PC-3 (cell line): Measurements from ENCODE around the gene DNAJA1. TPM values are rescaled to one million over a fixed set of nuclear protein-coding genes. Genes with fewer than 3 reads are reported as not detected.
"Not testable (repeated sequence)": the region's sequence is repeated elsewhere in the genome, so short reads cannot be mapped to it uniquely, and the experiment has no call there.

Source experiments
- ATAC-seq: fragments of 200-7000 bp; cut with Tn5 transposase; 2 replicates; pipeline ENCODE4 v1.9.1; 2020; ENCODE audit warnings: mild to moderate bottlenecking, moderate library complexity
- BruUV-seq: library from RNA; stranded (reverse); fragments of 400-500 nt; replicated peaks from 2 replicates; lab custom pipeline; 2021; lab: Mats Ljungman, UMichigan
- CTCF ChIA-PET: fragments of 300-600 bp; sonication (Branson Sonifier 250); formaldehyde crosslinking; loops from one replicate; lab custom pipeline; 2022; ENCODE audit warnings: antibody characterized with exemption; lab: Charles Lee
- POLR2A ChIA-PET: fragments of 300-600 bp; sonication (Branson Sonifier 250); formaldehyde crosslinking; loops from one replicate; lab custom pipeline; 2022; ENCODE audit warnings: antibody characterized with exemption; ENCODE audit not compliant: unreplicated experiment; lab: Charles Lee
- DNase-seq: peaks from one replicate; pipeline ENCODE4 v3.0.0-alpha.2; 2015
- H2AFZ ChIP-seq: fragments of 300-600 bp; sonication (generic); 2 replicates; pipeline ENCODE4 v1.6.0; 2016; ENCODE audit warnings: antibody characterized with exemption, low read length
- H3F3A ChIP-seq: fragments of 300-600 bp; sonication (generic); one replicate; pipeline ENCODE4 v1.6.0; 2017; ENCODE audit warnings: antibody characterized with exemption, low read length, control low read depth, mild to moderate bottlenecking; ENCODE audit not compliant: unreplicated experiment
- H3K27ac ChIP-seq: fragments of 300-600 bp; sonication (generic); 2 replicates; pipeline ENCODE4 v1.5.1; 2016; ENCODE audit warnings: mild to moderate bottlenecking, low read length
- H3K27me3 ChIP-seq: fragments of 300-600 bp; sonication (generic); 2 replicates; pipeline ENCODE4 v1.6.1; 2016; ENCODE audit warnings: low read length, mixed read lengths
- H3K36me3 ChIP-seq: fragments of 300-600 bp; sonication (generic); 2 replicates; pipeline ENCODE4 v1.6.1; 2016; ENCODE audit warnings: low read depth, mixed run types, low read length, mixed read lengths
- H3K4me1 ChIP-seq: fragments of 300-600 bp; sonication (generic); 2 replicates; pipeline ENCODE4 v1.5.1; 2016; ENCODE audit warnings: low read length; ENCODE audit not compliant: insufficient read depth
- H3K4me2 ChIP-seq: fragments of 300-600 bp; sonication (generic); 2 replicates; pipeline ENCODE4 v1.6.0; 2016; ENCODE audit warnings: low read length
- H3K4me3 ChIP-seq: fragments of 300-600 bp; sonication (generic); 2 replicates; pipeline ENCODE4 v1.5.1; 2016; ENCODE audit warnings: mild to moderate bottlenecking, low read length, mixed read lengths
- H3K79me2 ChIP-seq: fragments of 300-600 bp; sonication (generic); 2 replicates; pipeline ENCODE4 v1.6.1; 2017; ENCODE audit warnings: low read length, mixed read lengths
- H3K9ac ChIP-seq: fragments of 300-600 bp; sonication (generic); 2 replicates; pipeline ENCODE4 v1.6.0; 2016; ENCODE audit warnings: mild to moderate bottlenecking, low read length
- H3K9me2 ChIP-seq: fragments of 300-600 bp; sonication (generic); replicated peaks from 2 replicates; pipeline ENCODE4 v1.6.1; 2016; ENCODE audit warnings: mixed run types, low read length, mixed read lengths
- H3K9me3 ChIP-seq: fragments of 300-600 bp; sonication (generic); 2 replicates; pipeline ENCODE4 v1.6.1; 2016; ENCODE audit warnings: low read length, mixed read lengths
- H4K20me1 ChIP-seq: fragments of 300-600 bp; sonication (generic); 2 replicates; pipeline ENCODE4 v1.6.1; 2016; ENCODE audit warnings: low read length, mixed read lengths
- EZH2 ChIP-seq: fragments of 300-600 bp; sonication (generic); IDR thresholded peaks from one replicate; pipeline ENCODE4 v1.6.1; 2017; ENCODE audit warnings: antibody characterized with exemption, mild to moderate bottlenecking, low read length; ENCODE audit not compliant: unreplicated experiment
- EZH2phosphoT487 ChIP-seq: fragments of 300-600 bp; sonication (generic); IDR thresholded peaks from 2 replicates; pipeline ENCODE4 v1.6.1; 2018; ENCODE audit warnings: mild to moderate bottlenecking, antibody characterized with exemption, low read length, borderline replicate concordance
- intact Hi-C: fragments of 100-400 bp; cut with micrococcal nuclease; formaldehyde crosslinking; loops from 2 replicates; pipeline ENCODE4 v1.9.0; 2023
- total RNA-seq: library from RNA; depleted of rRNA; stranded (reverse); fragments of >200 nt; gene quantifications from 2 replicates; pipeline ENCODE4 v1.2.3, GENCODE V29; 2014; rRNA removed
- TF ChIP-seq, protein P1 (sequence below): fragments of 300-600 bp; sonication (generic); conservative IDR thresholded peaks from 2 replicates; pipeline ENCODE4 v1.5.1; 2017; ENCODE audit warnings: antibody characterized with exemption, low read depth, mild to moderate bottlenecking, low read length

Gene DNAJA1
- total RNA-seq, 1 experiment from 2014 or later, result 109 TPM

DNA sequence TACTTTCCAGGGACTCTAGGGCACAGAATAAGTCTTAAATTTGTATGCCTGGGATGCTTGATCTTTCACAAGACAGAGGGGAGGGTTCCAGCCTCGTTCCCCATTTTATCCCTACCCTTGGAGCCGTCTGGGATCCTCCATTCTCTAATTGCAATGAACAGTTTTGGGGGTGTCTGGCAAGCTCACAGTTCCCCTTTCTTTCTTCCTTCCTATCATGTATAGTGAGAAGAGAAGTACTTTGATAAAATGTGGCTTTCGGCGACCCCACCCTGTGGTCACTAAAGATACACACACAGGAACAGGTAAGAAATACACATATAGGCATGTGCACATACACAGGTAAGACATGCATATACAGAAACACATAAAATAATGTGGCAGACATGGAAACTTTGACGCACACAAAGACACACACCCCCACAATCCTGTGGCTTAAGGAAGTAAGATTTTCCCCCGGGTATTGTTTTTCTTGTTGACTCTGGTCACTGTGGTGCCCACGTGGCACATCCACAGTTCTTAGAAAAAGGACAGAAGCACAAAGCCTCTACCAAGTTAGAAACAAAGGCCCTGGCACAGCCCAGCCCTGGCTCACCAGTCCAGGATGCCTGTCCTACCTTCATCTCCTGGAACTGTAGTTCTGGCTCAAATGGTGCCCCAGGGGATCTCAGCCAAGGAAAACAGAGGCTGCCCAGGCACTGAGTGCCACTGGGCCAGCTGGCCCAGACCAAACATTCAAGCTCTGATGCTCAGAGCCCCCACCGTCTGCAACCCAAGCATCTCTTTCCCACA, 57.7 kb downstream of the DNAJA1 start:
- H4K20me1 ChIP-seq, result no peaks in the 10 kb centered on the region
- H3K4me1 ChIP-seq, result peaks cover 10% of the 10 kb centered on the region
- H3K27ac ChIP-seq, result no peak overlapping the region
- ChIA-PET CTCF (no interaction called here), POLR2A (no interaction called here)
- H3K9me3 ChIP-seq, result no peaks in the 10 kb centered on the region
- BruUV-seq, result no TSS peak
- no peak overlapping the region for H3K4me2 ChIP-seq
- H3K9me2 ChIP-seq, result no peaks in the 10 kb centered on the region
- no peaks in the 10 kb centered on the region for H3K36me3 ChIP-seq
- intact Hi-C loops, result no loop called here
- no peak overlapping the region for H3K9ac ChIP-seq
- no peak overlapping the region for H3K4me3 ChIP-seq
- H3K79me2 ChIP-seq, result no peaks in the 10 kb centered on the region
- ATAC-seq (no peak), DNase-seq (no peak)
- TF ChIP-seq, protein P1, sequence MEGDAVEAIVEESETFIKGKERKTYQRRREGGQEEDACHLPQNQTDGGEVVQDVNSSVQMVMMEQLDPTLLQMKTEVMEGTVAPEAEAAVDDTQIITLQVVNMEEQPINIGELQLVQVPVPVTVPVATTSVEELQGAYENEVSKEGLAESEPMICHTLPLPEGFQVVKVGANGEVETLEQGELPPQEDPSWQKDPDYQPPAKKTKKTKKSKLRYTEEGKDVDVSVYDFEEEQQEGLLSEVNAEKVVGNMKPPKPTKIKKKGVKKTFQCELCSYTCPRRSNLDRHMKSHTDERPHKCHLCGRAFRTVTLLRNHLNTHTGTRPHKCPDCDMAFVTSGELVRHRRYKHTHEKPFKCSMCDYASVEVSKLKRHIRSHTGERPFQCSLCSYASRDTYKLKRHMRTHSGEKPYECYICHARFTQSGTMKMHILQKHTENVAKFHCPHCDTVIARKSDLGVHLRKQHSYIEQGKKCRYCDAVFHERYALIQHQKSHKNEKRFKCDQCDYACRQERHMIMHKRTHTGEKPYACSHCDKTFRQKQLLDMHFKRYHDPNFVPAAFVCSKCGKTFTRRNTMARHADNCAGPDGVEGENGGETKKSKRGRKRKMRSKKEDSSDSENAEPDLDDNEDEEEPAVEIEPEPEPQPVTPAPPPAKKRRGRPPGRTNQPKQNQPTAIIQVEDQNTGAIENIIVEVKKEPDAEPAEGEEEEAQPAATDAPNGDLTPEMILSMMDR, result no peak
- TF ChIP-seq EZH2phosphoT487, result no peak
- no peak for TF ChIP-seq EZH2
- H2AFZ ChIP-seq, result no peak overlapping the region
- no peaks in the 10 kb centered on the region for H3F3A ChIP-seq
- no peaks in the 10 kb centered on the region for H3K27me3 ChIP-seq

GRCh38 chr9:33085672-33086071, 60.6 kb downstream of the DNAJA1 start:
- ATAC-seq, H3K9me2 ChIP-seq, H4K20me1 ChIP-seq, H3K27ac ChIP-seq, H3K36me3 ChIP-seq, DNase-seq, BruUV-seq, H3K9ac ChIP-seq, H3K79me2 ChIP-seq, intact Hi-C loops, H3K4me2 ChIP-seq, H3K9me3 ChIP-seq, H3F3A ChIP-seq, H3K27me3 ChIP-seq, POLR2A ChIA-PET, H2AFZ ChIP-seq, CTCF ChIA-PET, H3K4me3 ChIP-seq: not testable (repeated sequence)
- peaks cover 10% of the 10 kb centered on the region for H3K4me1 ChIP-seq

Other genes starting within 250 kb of the DNAJA1 start
- gene TMEM215, start 241.7 kb upstream of the DNAJA1 start, total RNA-seq, result not detected in 2 replicates
- gene APTX, start 23.6 kb upstream of the DNAJA1 start, total RNA-seq, result 37.5 and 39.1 TPM in 2 replicates
- 17.4 and 17.6 TPM in 2 replicates for gene SMU1, start 51.4 kb downstream of the DNAJA1 start, total RNA-seq
- gene B4GALT1, start 142.1 kb downstream of the DNAJA1 start, total RNA-seq, result 14.8 and 23.1 TPM in 2 replicates
- not detected in 2 replicates for gene SPINK4, start 214.9 kb downstream of the DNAJA1 start, total RNA-seq
- 103 and 132 TPM in 2 replicates for gene BAG1, start 239.4 kb downstream of the DNAJA1 start, total RNA-seq
- gene CHMP5, start 239.8 kb downstream of the DNAJA1 start, total RNA-seq, result 64.2 and 65.0 TPM in 2 replicates